Common myeloid progenitor, CD34-positive (primary cell): ENCODE data around the gene OPTC.

Experiments used
- CTCF ChIA-PET: fragments of 350-600 bp; sonication (Branson Sonifier 250); formaldehyde crosslinking; loops from one replicate; lab custom pipeline; 2021; ENCODE audit warnings: antibody characterized with exemption; lab: Charles Lee
- POLR2A ChIA-PET: fragments of 350-600 bp; sonication (Branson Sonifier 250); formaldehyde crosslinking; loops from one replicate; lab custom pipeline; 2021; ENCODE audit warnings: antibody characterized with exemption; lab: Charles Lee
- DNase-seq, 3 donors: peaks; one replicate each; pipeline versions ENCODE4 v3.0.0 to v3.0.0-alpha.2; 2013
- H3K27ac ChIP-seq, 2 experiments: 1 replicate in 1 of 2; 2 replicates in 1 of 2; pipeline ENCODE4 v1.7.0; 2013; ENCODE audit warnings: inconsistent platforms in 2 of 2, low read length in 2 of 2, mild to moderate bottlenecking in 2 of 2, low read depth in 1 of 2, moderate library complexity in 1 of 2; ENCODE audit not compliant: severe bottlenecking in 2 of 2, insufficient read depth in 1 of 2, poor library complexity in 1 of 2
- H3K27me3 ChIP-seq, 5 experiments: replicated peaks in 2 of 5; 1 replicate in 3 of 5; 2 replicates in 2 of 5; pipeline versions ENCODE4 v1.6.1 to v1.7.0; 2013; ENCODE audit warnings: low read length in 4 of 5, mild to moderate bottlenecking in 2 of 5, moderate library complexity in 2 of 5, inconsistent platforms in 1 of 5; ENCODE audit not compliant: insufficient read depth in 5 of 5, control insufficient read depth in 4 of 5
- H3K36me3 ChIP-seq, 4 experiments: 1 replicate in 2 of 4; 2 replicates in 2 of 4; pipeline versions ENCODE4 v1.6.1 to v1.7.0; 2013; ENCODE audit warnings: low read length in 3 of 4, control low read depth in 1 of 4, mild to moderate bottlenecking in 1 of 4; ENCODE audit not compliant: control insufficient read depth in 4 of 4, insufficient read depth in 4 of 4
- H3K4me1 ChIP-seq, 4 experiments: 1 replicate in 3 of 4; 2 replicates in 1 of 4; pipeline versions ENCODE4 v1.6.1 to v1.7.1; 2013; ENCODE audit warnings: low read length in 3 of 4, mild to moderate bottlenecking in 3 of 4, control low read depth in 1 of 4, inconsistent platforms in 1 of 4, moderate library complexity in 1 of 4; ENCODE audit not compliant: control insufficient read depth in 4 of 4, insufficient read depth in 4 of 4; ENCODE audit errors: control extremely low read depth in 1 of 4
- H3K4me3 ChIP-seq, 7 experiments: 1 replicate in 4 of 7; 2 replicates in 3 of 7; pipeline versions ENCODE4 v1.5.1 to v1.7.0; 2013; ENCODE audit warnings: mild to moderate bottlenecking in 7 of 7, low read length in 6 of 7, moderate library complexity in 6 of 7, inconsistent platforms in 2 of 7, low read depth in 2 of 7, control low read depth in 1 of 7; ENCODE audit not compliant: insufficient read depth in 4 of 7, control insufficient read depth in 1 of 7; ENCODE audit errors: extremely low read depth in 1 of 7
- H3K9me3 ChIP-seq, 5 experiments: 1 replicate in 4 of 5; 2 replicates in 1 of 5; pipeline versions ENCODE4 v1.6.1 to v1.7.1; 2013; ENCODE audit warnings: low read length in 4 of 5, mild to moderate bottlenecking in 2 of 5, inconsistent platforms in 1 of 5, low read depth in 1 of 5, moderate library complexity in 1 of 5; ENCODE audit not compliant: control insufficient read depth in 4 of 5, insufficient read depth in 2 of 5; ENCODE audit errors: control extremely low read depth in 1 of 5
- WGBS: methylation state at CpG from one replicate; pipeline ENCODE4 v1.1.5; 2013; ENCODE audit not compliant: insufficient coverage; 5-methylcytosine and 5-hydroxymethylcytosine counted together

The OPTC gene

DNA sequence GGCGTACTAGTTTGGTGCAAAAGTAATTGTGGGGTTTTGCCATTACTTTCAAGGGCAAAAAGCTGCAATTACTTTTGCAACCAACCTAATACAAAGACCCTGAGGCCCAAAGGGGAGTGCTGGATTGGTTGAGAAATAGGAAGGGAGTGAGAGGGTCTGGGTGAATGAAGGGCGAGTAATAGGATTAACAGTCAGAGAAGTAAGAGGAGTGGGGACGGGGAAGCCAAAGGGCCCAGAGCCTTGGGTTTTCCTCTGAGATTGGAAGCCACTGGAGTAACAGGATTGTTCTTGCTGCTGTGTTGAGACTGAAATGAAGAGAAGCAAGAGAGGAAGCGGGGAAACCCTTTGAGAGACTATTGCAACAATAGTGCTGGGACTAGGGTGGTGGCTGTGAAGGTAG, 37.4 kb upstream of the OPTC start:
- no peak for DNase-seq
- H3K9me3 ChIP-seq, result no peaks in the 10 kb centered on the region
- no peak overlapping the region for H3K4me3 ChIP-seq
- H3K36me3 ChIP-seq, result no peaks in the 10 kb centered on the region
- H3K27ac ChIP-seq, result no peak overlapping the region
- H3K27me3 ChIP-seq, result peaks cover 0 to 6% (median 0%) of the 10 kb centered on the region in 5 experiments
- WGBS, result 100% methylated on average over 3 of the region's 4 CpGs
- CTCF ChIA-PET, result no interaction called here
- POLR2A ChIA-PET, result no interaction called here
- peaks cover 0 to 3% (median 0%) of the 10 kb centered on the region in 4 experiments for H3K4me1 ChIP-seq

DNA sequence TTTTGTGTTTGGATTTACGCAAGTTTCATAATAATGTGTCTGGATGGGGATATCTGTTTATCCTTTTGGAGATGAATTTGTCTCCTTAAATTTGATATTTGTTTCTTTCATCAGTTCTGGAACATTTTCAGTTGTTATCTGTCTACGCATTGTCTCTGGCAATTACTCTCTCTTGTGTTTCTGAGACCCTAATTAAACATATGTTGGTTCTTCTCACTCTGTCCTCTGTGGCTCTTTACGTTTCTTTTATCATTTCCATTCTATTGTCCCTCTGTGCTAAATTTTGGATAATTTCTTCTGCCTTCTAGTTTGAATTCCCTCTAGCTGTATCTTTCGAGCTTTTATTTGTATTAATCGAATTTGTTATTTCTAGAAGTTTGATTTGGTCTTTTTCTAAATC, 35.9 kb upstream of the OPTC start:
- ChIA-PET POLR2A (no interaction called here), CTCF (no interaction called here)
- no peak for DNase-seq
- Histone ChIP-seq H3K4me3 (no peak overlapping the region), H3K27me3 (peaks cover 0 to 3% (median 0%) of the 10 kb centered on the region in 5 experiments), H3K27ac (no peak overlapping the region), H3K9me3 (no peaks in the 10 kb centered on the region), H3K4me1 (peaks cover 0 to 3% (median 0%) of the 10 kb centered on the region in 4 experiments), H3K36me3 (no peaks in the 10 kb centered on the region)
- WGBS, result 100% methylated on average over 1 of the region's 5 CpGs

DNA sequence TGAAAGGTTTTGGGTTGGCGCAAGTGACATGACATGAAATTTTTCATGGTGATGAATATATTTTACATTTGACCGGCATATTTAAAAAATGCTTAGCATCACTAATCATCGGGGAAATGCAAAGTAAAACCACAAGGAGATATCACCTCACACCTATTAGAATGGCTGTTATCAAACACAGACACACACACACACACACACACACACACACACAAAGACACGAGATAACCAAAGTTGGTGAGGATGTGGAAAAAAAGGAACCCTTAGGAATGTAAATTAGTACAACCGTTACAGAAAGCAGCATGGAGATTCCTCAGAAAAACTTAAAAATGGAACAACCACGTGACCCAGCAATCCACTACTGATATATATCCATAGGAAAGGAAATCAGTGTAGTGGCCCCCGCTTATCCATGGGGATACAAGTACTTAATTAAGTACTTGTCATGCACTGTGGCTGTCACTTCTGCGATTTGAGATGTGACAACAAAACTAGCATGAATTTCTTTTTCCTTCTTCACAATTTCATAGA, 34.2 kb upstream of the OPTC start:
- 60% methylated on average over 1 of the region's 8 CpGs for WGBS
- CTCF ChIA-PET, result no interaction called here
- POLR2A ChIA-PET, result no interaction called here

DNA sequence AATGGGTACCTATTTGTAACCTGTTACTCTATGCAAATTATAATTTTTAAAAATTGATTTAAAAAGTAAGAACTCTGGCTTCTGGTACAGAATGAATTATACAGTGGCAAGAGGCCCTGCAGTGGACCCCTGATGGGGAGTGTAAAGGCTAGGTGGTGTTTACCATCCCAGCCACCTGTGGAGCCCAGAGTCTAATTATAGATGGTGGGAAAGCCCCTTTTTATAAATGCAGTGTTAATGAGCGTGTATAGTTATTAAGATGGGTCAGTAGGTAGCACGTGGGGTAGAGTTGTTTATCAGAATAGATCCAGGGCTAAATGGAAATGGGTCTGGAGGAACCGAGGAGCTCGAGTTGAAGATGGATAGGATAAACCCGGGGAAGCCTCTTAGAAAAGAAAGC, 32.2 kb upstream of the OPTC start:
- WGBS, result 99% methylated on average over 5 of the region's 5 CpGs
- POLR2A ChIA-PET, result interaction anchor here (0.6 kb wide), 1 partner anchor 1090 kb away, joined by 3 read pairs; no protein-coding TSS in a partner anchor
- Histone ChIP-seq H3K27me3 (no peaks in the 10 kb centered on the region), H3K4me1 (peaks cover 0 to 3% (median 0%) of the 10 kb centered on the region in 4 experiments), H3K9me3 (no peaks in the 10 kb centered on the region), H3K27ac (no peak overlapping the region), H3K36me3 (no peaks in the 10 kb centered on the region), H3K4me3 (no peak overlapping the region)
- CTCF ChIA-PET, result interaction anchor here (0.7 to 1.6 kb wide), 3 partner anchors 13 to 1413 kb away, joined by 3 to 4 read pairs (median 3); no protein-coding TSS in a partner anchor
- DNase-seq, result no peak

More for the DNA sequence above, 34.2 kb upstream of the OPTC start:
- H3K27me3 ChIP-seq, result no peaks in the 10 kb centered on the region
- peaks cover 0 to 3% (median 0%) of the 10 kb centered on the region in 4 experiments for H3K4me1 ChIP-seq
- no peak overlapping the region for H3K27ac ChIP-seq
- H3K9me3 ChIP-seq, result no peaks in the 10 kb centered on the region
- H3K4me3 ChIP-seq, result no peak overlapping the region
- no peaks in the 10 kb centered on the region for H3K36me3 ChIP-seq
- no peak for DNase-seq

DNA sequence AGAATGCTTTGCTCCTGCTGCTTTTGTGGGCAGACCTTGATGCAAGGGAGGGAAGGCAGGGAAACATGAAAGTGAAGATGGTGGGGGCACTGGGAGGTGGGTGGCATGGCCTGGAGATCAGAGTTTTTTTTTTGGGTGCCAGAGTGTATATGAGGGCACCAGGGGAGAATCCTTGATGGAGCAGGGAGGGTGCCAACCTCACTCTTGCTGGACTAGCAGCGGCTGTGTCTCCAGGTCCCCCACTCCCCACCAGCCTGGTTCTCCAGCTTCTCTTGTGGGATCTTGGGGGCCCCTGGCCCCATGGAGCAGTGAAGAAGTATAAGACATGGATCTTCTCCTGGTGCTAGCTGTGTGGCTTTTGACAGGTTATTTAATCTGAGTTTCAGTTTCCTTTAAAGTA, 31.8 kb upstream of the OPTC start:
- ChIA-PET CTCF (interaction anchor here (0.7 to 1.6 kb wide), 3 partner anchors 12 to 121 kb away, joined by 3 to 4 read pairs (median 4); no protein-coding TSS in a partner anchor), POLR2A (interaction anchor here (0.6 kb wide), 1 partner anchor 1091 kb away, joined by 3 read pairs; no protein-coding TSS in a partner anchor)
- H3K27ac ChIP-seq, result no peak overlapping the region
- H3K9me3 ChIP-seq, result no peaks in the 10 kb centered on the region
- peaks cover 0 to 3% (median 0%) of the 10 kb centered on the region in 4 experiments for H3K4me1 ChIP-seq
- no peak for DNase-seq
- no peaks in the 10 kb centered on the region for H3K36me3 ChIP-seq
- H3K4me3 ChIP-seq, result no peak overlapping the region
- no peaks in the 10 kb centered on the region for H3K27me3 ChIP-seq
- no CpG with 5 or more reads among the region's 1 CpG for WGBS

DNA sequence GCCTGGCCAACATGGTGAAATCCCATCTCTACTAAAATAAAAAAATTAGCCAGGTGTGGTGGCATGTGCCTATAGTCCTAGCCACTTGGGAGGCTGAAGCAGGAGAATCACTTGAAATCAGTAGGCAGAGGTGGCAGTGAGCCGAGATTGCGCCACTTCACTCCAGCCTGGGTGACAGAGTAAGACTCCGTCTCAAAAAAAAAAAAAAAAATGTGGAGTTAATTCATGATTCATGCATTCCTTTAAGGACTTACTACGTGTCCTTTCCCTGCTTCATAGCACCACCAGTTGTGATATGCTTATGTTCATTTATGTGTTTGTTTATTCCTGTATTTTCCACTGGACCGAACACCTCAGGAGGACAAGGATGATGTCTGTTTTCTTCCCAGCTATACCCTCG, 31.1 kb upstream of the OPTC start:
- Histone ChIP-seq H3K27ac (no peak overlapping the region), H3K36me3 (no peaks in the 10 kb centered on the region), H3K9me3 (no peaks in the 10 kb centered on the region), H3K27me3 (no peaks in the 10 kb centered on the region), H3K4me3 (no peak overlapping the region), H3K4me1 (peaks cover 0 to 3% (median 0%) of the 10 kb centered on the region in 4 experiments)
- POLR2A ChIA-PET, result no interaction called here
- DNase-seq, result no peak
- WGBS, result 94% methylated on average over 3 of the region's 6 CpGs
- CTCF ChIA-PET, result interaction anchor here (0.9 to 1.7 kb wide), 4 partner anchors 61 to 122 kb away, joined by 3 to 4 read pairs (median 4); no protein-coding TSS in a partner anchor

DNA sequence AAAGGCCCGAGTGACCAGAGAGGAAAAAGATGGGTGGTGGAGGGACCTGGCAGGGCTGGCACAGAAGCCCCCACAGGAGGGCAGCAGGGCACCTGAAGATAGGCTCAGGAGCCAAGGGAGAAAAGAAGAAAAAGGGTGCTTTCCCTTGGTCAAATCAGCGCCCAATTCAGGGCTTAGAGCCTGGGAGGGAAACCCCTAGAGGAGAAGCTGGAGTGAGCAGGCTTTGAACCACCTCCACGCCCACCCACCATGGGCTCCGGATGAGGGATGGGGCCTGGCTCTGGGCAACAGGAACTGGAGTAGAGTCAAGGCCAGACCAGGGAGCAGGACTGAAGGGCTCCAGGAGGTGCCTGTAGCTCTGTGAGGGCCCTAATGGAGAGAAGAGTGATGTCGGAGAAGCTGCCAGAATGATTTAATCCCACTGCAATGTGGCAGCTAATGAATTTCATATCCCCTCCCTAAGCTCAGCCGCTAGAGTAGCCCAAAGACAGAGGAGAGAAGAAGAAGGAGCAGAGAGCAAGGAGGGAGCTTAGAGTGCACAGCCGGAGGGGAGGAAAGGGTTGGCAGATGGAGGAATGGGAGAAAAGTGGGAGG, 30.4 kb upstream of the OPTC start:
- no peak overlapping the region for H3K27ac ChIP-seq
- 100% methylated on average over 5 of the region's 7 CpGs for WGBS
- no peaks in the 10 kb centered on the region for H3K36me3 ChIP-seq
- CTCF ChIA-PET, result interaction anchor here (0.9 to 1.7 kb wide), 6 partner anchors 15 to 123 kb away, joined by 3 to 8 read pairs (median 4); no protein-coding TSS in a partner anchor
- no peak for DNase-seq
- H3K4me3 ChIP-seq, result no peak overlapping the region
- no peaks in the 10 kb centered on the region for H3K9me3 ChIP-seq
- POLR2A ChIA-PET, result no interaction called here
- H3K4me1 ChIP-seq, result peaks cover 0 to 3% (median 0%) of the 10 kb centered on the region in 4 experiments
- no peaks in the 10 kb centered on the region for H3K27me3 ChIP-seq
